ENCODE measurements around the gene SCAP.

DNA sequence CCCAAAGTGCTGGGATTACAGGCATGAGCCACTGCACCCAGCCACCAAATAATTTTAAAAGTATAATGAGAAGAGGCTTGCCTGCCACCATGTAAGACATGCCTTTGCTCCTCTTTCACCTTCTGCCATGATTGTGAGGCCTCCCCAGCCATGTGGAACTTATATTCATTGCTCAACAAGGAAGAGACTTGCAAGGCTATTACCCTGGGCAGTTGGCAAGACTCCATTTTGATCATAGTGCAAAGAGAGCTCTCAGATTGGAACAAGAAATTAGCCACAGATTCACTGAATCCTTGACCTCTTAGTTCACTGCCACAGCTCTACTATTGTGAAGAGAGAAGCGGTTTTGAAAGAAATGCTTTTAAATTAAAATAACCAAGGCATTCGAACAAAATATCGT lies 6.1 kb downstream of the SCAP start:
- TF ChIP-seq, protein P1, sequence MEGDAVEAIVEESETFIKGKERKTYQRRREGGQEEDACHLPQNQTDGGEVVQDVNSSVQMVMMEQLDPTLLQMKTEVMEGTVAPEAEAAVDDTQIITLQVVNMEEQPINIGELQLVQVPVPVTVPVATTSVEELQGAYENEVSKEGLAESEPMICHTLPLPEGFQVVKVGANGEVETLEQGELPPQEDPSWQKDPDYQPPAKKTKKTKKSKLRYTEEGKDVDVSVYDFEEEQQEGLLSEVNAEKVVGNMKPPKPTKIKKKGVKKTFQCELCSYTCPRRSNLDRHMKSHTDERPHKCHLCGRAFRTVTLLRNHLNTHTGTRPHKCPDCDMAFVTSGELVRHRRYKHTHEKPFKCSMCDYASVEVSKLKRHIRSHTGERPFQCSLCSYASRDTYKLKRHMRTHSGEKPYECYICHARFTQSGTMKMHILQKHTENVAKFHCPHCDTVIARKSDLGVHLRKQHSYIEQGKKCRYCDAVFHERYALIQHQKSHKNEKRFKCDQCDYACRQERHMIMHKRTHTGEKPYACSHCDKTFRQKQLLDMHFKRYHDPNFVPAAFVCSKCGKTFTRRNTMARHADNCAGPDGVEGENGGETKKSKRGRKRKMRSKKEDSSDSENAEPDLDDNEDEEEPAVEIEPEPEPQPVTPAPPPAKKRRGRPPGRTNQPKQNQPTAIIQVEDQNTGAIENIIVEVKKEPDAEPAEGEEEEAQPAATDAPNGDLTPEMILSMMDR (IDR thresholded peaks at IDR 0.05) = no peak
- TF ChIP-seq POLR2A (IDR thresholded peaks at IDR 0.05) = no peak

Data from tibial nerve (tissue), 3 donors.